ENCODE data around the gene DHRSX. TPM values are rescaled to one million over a fixed set of nuclear protein-coding genes. Genes with fewer than 3 reads are reported as not detected.

DHRSX gene
- total and polyA plus RNA-seq, 2 donors (not counting 3 experiments of a cell fraction or from before 2014, with no cell fraction given): 27.1 to 37.7 TPM

DNA sequence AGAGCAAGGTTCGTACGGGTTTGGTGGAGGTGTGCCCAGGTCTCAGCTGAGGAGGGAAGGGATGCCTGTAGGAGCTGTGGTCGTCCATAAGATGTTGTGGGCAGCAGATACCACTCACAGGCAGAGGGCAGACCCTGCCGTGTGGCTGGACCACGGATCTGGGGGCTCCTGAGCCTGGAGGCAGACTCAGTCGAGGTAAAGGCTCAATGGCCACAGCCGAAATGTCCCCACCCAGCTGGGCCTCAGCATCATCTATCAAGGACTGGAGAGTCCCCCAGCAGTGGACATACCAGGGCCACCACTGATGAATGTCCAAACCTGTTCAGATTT lies 98.5 kb downstream of the DHRSX start:
- POLR2A ChIA-PET: no interaction called here
- H3K9ac ChIP-seq (replicated peaks; ENCODE audit: extremely low read depth, insufficient read depth, low read length): no peak overlapping the region
- intact Hi-C loops (cut with micrococcal nuclease) (no loop called here), dilution Hi-C loops (cut with MboI; ENCODE audit: extremely low pct_ligation_motif_present, low sequenced_read_pairs) (no loop called here)
- no peak overlapping the region for H3K4me3 ChIP-seq (replicated peaks in 1 of 3; ENCODE audit: insufficient read depth in 1 of 3, low read depth in 1 of 3, low read length in 3 of 3)
- DNase-seq (ENCODE audit: low read depth, low spot score) (no peak), FAIRE-seq (no peak)
- no peak overlapping the region for H3K27ac ChIP-seq (ENCODE audit: insufficient read depth, low read depth, low read length)
- no peaks in the 10 kb centered on the region for H3K79me2 ChIP-seq (ENCODE audit: control insufficient read depth, insufficient read depth, low read length)
- BruUV-seq (replicated peaks): no TSS peak
- no peaks in the 10 kb centered on the region for H3K4me1 ChIP-seq (ENCODE audit: control insufficient read depth, extremely low read depth, insufficient read depth, low read length)
- CTCF ChIA-PET: no interaction called here
- H3K9me1 ChIP-seq (replicated peaks; ENCODE audit: control insufficient read depth, extremely low read depth, insufficient read depth, low read length): no peaks in the 10 kb centered on the region
- H4K20me1 ChIP-seq (replicated peaks; ENCODE audit: control insufficient read depth, extremely low read depth, insufficient read depth, low read length): no peaks in the 10 kb centered on the region
- H3K27me3 ChIP-seq (ENCODE audit: control insufficient read depth in 2 of 2, insufficient read depth in 2 of 2, low read length in 2 of 2): no peaks in the 10 kb centered on the region
- peaks cover 0 to 3% of the 10 kb centered on the region in 2 experiments for H3K36me3 ChIP-seq (ENCODE audit: control insufficient read depth in 2 of 2, extremely low read depth in 1 of 2, insufficient read depth in 2 of 2, low read length in 2 of 2)
- no peak for TF ChIP-seq POLR2AphosphoS5 (IDR thresholded peaks at IDR 0.05; ENCODE audit: insufficient read depth, low read depth, low read length)
- no peak for TF ChIP-seq POLR2A (IDR thresholded peaks at IDR 0.05; ENCODE audit: low read depth, low read length)
- no peak for TF ChIP-seq FOS (IDR thresholded peaks at IDR 0.05; ENCODE audit: borderline replicate concordance, insufficient read depth, low read length)
- no peak for TF ChIP-seq EZH2 (IDR thresholded peaks at IDR 0.05; ENCODE audit: borderline replicate concordance, low read depth, low read length, severe bottlenecking)
- no peak for TF ChIP-seq MAX (IDR thresholded peaks at IDR 0.05; ENCODE audit: insufficient read depth, insufficient read length)
- no peak for TF ChIP-seq CTCF (IDR thresholded peaks at IDR 0.05; ENCODE audit: extremely low read depth in 1 of 2, insufficient read depth in 1 of 2, low read depth in 1 of 2, low read length in 2 of 2)
- no peak for TF ChIP-seq GATA2 (IDR thresholded peaks at IDR 0.05; ENCODE audit: insufficient read depth, insufficient read length, low read depth, low read length)
- no peak for TF ChIP-seq JUN (IDR thresholded peaks at IDR 0.05; ENCODE audit: borderline replicate concordance, insufficient read depth, insufficient read length, low read depth)
- no peak for TF ChIP-seq MYC (IDR thresholded peaks at IDR 0.05; ENCODE audit: low read depth, low read length)
- H2AFZ ChIP-seq (ENCODE audit: low read depth, low read length): no peak overlapping the region
- H3K4me2 ChIP-seq (ENCODE audit: insufficient read depth, low read length): no peak overlapping the region
- no peaks in the 10 kb centered on the region for H3K9me3 ChIP-seq (replicated peaks; ENCODE audit: control insufficient read depth, insufficient read depth, low read length)

Data from endothelial cell of umbilical vein (primary cell).